A549 (cell line): Measurements from ENCODE around the gene PGC. TPM values are rescaled to one million over a fixed set of nuclear protein-coding genes. Genes with fewer than 3 reads are reported as not detected.

Source experiments
- ATAC-seq, 2 experiments: fragments of 200-7000 bp in 1 of 2; fragments of >200 bp in 1 of 2; cut with Nextera tagmentation in 1 of 2; cut with Tn5 transposase in 1 of 2; 3 replicates each; pipeline versions ENCODE4 v1.8.0 to v1.9.1; 2018 to 2020; ENCODE audit warnings: mild to moderate bottlenecking in 1 of 2, moderate library complexity in 1 of 2
- CTCF ChIA-PET: fragments of 300-600 bp; sonication (Branson Sonifier 250); formaldehyde crosslinking; extraction: SDS; loops from one replicate; lab custom pipeline; 2021; ENCODE audit warnings: antibody characterized with exemption, inconsistent platforms; lab: Yijun Ruan, JAX
- POLR2A ChIA-PET: fragments of 350-600 bp; formaldehyde crosslinking; extraction: SDS; loops from one replicate; lab custom pipeline; 2021; ENCODE audit warnings: antibody characterized with exemption, inconsistent platforms; lab: Yijun Ruan, JAX
- DNase-seq, 2 experiments: peaks; one replicate each; pipeline versions ENCODE4 v3.0.0 to v3.0.0-alpha.2; 2011 to 2016; ENCODE audit warnings: low read depth in 1 of 2, low spot score in 1 of 2
- FAIRE-seq: peaks from 2 replicates; lab custom pipeline; 2011; peaks lifted over from hg19 to GRCh38; lab: Jason Lieb, UNC
- H3K27ac ChIP-seq, 2 experiments: fragments of >200 bp; sonication (Bioruptor Twin); formaldehyde crosslinking; 3 replicates each; pipeline ENCODE4 v1.5.1; 2016 to 2017
- H3K4me1 ChIP-seq: fragments of >200 bp; sonication (Bioruptor Twin); formaldehyde crosslinking; 3 replicates; pipeline ENCODE4 v1.6.1; 2016
- H3K4me2 ChIP-seq: fragments of >200 bp; sonication (Bioruptor Twin); formaldehyde crosslinking; 3 replicates; pipeline ENCODE4 v1.6.1; 2016
- H3K4me3 ChIP-seq: fragments of >200 bp; sonication (Bioruptor Twin); formaldehyde crosslinking; 3 replicates; pipeline ENCODE4 v1.5.1; 2016
- H3K9me3 ChIP-seq: fragments of >200 bp; sonication (Bioruptor Twin); formaldehyde crosslinking; 3 replicates; pipeline ENCODE4 v1.6.1; 2016
- CBX8 ChIP-seq: fragments of 200-600 bp; sonication (generic); IDR thresholded peaks from 2 replicates; pipeline ENCODE4 v1.6.1; 2016
- CEBPB ChIP-seq, 2 experiments: fragments of >200 bp in 1 of 2; sonication (Bioruptor Twin) in 1 of 2; formaldehyde crosslinking in 1 of 2; IDR thresholded peaks; 2 replicates each; pipeline ENCODE4 v1.6.1; 2012 to 2016
- E2F6 ChIP-seq: IDR thresholded peaks from 2 replicates; pipeline ENCODE4 v1.6.1; 2012; ENCODE audit warnings: low read depth, borderline replicate concordance
- FOSB ChIP-seq: fragments of 250-450 bp; sonication (Bioruptor Pico); IDR thresholded peaks from 2 replicates; pipeline ENCODE4 v1.5.0; 2020; ENCODE audit warnings: mild to moderate bottlenecking, moderate library complexity
- HDAC2 ChIP-seq: fragments of 200-600 bp; sonication (generic); IDR thresholded peaks from 2 replicates; pipeline ENCODE4 v1.6.1; 2016
- HEYL ChIP-seq: fragments of 250-450 bp; sonication (Bioruptor Pico); IDR thresholded peaks from 2 replicates; pipeline ENCODE4 v1.8.0; 2021; ENCODE audit warnings: mild to moderate bottlenecking, moderate library complexity
- HMGXB4 ChIP-seq: fragments of 250-450 bp; sonication (Bioruptor Pico); IDR thresholded peaks from 2 replicates; pipeline ENCODE4 v1.5.0; 2021; ENCODE audit warnings: mild to moderate bottlenecking, moderate library complexity, borderline replicate concordance
- HOXA7 ChIP-seq: fragments of 250-450 bp; sonication (Bioruptor Pico); IDR thresholded peaks from 2 replicates; pipeline ENCODE4 v1.5.0; 2020; ENCODE audit warnings: mild to moderate bottlenecking, moderate library complexity
- JUN ChIP-seq, 2 experiments: fragments of >200 bp; sonication (Bioruptor Twin); formaldehyde crosslinking; IDR thresholded peaks; 2 replicates in 1 of 2; 3 replicates in 1 of 2; pipeline ENCODE4 v1.6.1; 2016 to 2017
- MAFK ChIP-seq: fragments of 450-650 bp; IDR thresholded peaks from 2 replicates; pipeline ENCODE4 v1.6.1; 2014; ENCODE audit not compliant: partially characterized antibody
- MYC ChIP-seq: IDR thresholded peaks from 2 replicates; pipeline ENCODE4 v1.6.1; 2012; ENCODE audit warnings: mild to moderate bottlenecking, inconsistent platforms, low read length, improper control_type of control experiment, borderline replicate concordance
- NFE2L2 ChIP-seq: fragments of 150-350 bp; conservative IDR thresholded peaks from 2 replicates; pipeline ENCODE4 v1.6.1; 2014; ENCODE audit warnings: low read length
- POLR2AphosphoS2 ChIP-seq: conservative IDR thresholded peaks from 2 replicates; pipeline ENCODE4 v1.6.1; 2012; ENCODE audit warnings: low read length, improper control_type of control experiment, inconsistent platforms
- RNF2 ChIP-seq: fragments of 200-600 bp; sonication (generic); IDR thresholded peaks from 2 replicates; pipeline ENCODE4 v1.6.1; 2016; ENCODE audit warnings: low read depth, mild to moderate bottlenecking, antibody characterized with exemption, moderate library complexity, borderline replicate concordance
- TFCP2L1 ChIP-seq: fragments of 250-450 bp; sonication (Bioruptor Pico); IDR thresholded peaks from 2 replicates; pipeline ENCODE4 v1.5.0; 2021; ENCODE audit warnings: mild to moderate bottlenecking
- TP53 ChIP-seq: fragments of 250-450 bp; sonication (Bioruptor Pico); IDR thresholded peaks from 2 replicates; pipeline ENCODE4 v1.5.0; 2021; ENCODE audit warnings: mild to moderate bottlenecking, moderate library complexity
- ZC3H11A ChIP-seq: fragments of 450-650 bp; IDR thresholded peaks from 2 replicates; pipeline ENCODE4 v1.6.1; 2014; ENCODE audit warnings: antibody characterized with exemption, mild to moderate bottlenecking
- ZNF302 ChIP-seq: fragments of 250-450 bp; sonication (Bioruptor Pico); IDR thresholded peaks from 2 replicates; pipeline ENCODE4 v1.9.0; 2021; ENCODE audit warnings: inconsistent platforms, mild to moderate bottlenecking, moderate library complexity
- ZSCAN20 ChIP-seq: fragments of 250-450 bp; sonication (Bioruptor Pico); IDR thresholded peaks from 2 replicates; pipeline ENCODE4 v1.8.0; 2022; ENCODE audit warnings: mild to moderate bottlenecking, moderate library complexity
- WGBS: methylation state at CpG from one replicate; pipeline ENCODE4 v1.1.6; 2017; ENCODE audit errors: missing lambda C conversion rate; 5-methylcytosine and 5-hydroxymethylcytosine counted together
- polyA plus RNA-seq, 4 experiments: library from polyadenylated mRNA; depleted of rRNA in 3 of 4; stranded (reverse); fragments of >200 nt; fragmentation: RNase III in 1 of 4; extraction: RNeasy Plus Mini Kit Qiagen cat#74134 plus additional on column Dnase treatment in 1 of 4; gene quantifications; 2 replicates in 3 of 4; 3 replicates in 1 of 4; pipeline ENCODE4 v1.2.3, GENCODE V29; 2011 to 2017
- TF ChIP-seq, protein P1 (sequence below): fragments of >200 bp; sonication (Bioruptor Twin); formaldehyde crosslinking; IDR thresholded peaks from 3 replicates; pipeline ENCODE4 v1.6.1; 2016

PGC gene
- polyA plus RNA-seq, 2 of the 4 experiments (the other 2 are of a cell fraction): not detected

GRCh38 chr6:41699063-41699462 lies 48.1 kb downstream of the PGC start:
- TF ChIP-seq CEBPB (IDR thresholded peaks at IDR 0.05): no peak
- TF ChIP-seq MYC: no peak
- TF ChIP-seq MAFK: no peak
- no peak for TF ChIP-seq RNF2
- TF ChIP-seq E2F6: no peak
- TF ChIP-seq ZSCAN20 (CRISPR knock-in tag): no peak
- no peak for TF ChIP-seq HEYL (CRISPR knock-in tag)
- TF ChIP-seq HOXA7: no peak
- TF ChIP-seq NFE2L2: no peak
- no peak for TF ChIP-seq JUN (IDR thresholded peaks at IDR 0.05)
- TF ChIP-seq HDAC2: no peak
- TF ChIP-seq CBX8: no peak
- TF ChIP-seq FOSB: no peak
- no peak for TF ChIP-seq ZC3H11A
- TF ChIP-seq, all 56 proteins: peak for 0
- no peaks in the 10 kb centered on the region for H3K9me3 ChIP-seq
- no peaks in the 10 kb centered on the region for H3K4me1 ChIP-seq
- no peak overlapping the region for H3K27ac ChIP-seq
- ChIA-PET CTCF (interaction anchor here (0.8 to 1.2 kb wide), 2 partner anchors 15 to 16 kb away, joined by 3 to 4 read pairs; no protein-coding TSS in a partner anchor), POLR2A (no interaction called here)
- WGBS: 92% methylated on average over 2 of the region's 2 CpGs
- ATAC-seq: no peak
- H3K4me3 ChIP-seq: no peak overlapping the region
- H3K4me2 ChIP-seq: no peak overlapping the region
- no peak for DNase-seq
- FAIRE-seq: no peak

DNA sequence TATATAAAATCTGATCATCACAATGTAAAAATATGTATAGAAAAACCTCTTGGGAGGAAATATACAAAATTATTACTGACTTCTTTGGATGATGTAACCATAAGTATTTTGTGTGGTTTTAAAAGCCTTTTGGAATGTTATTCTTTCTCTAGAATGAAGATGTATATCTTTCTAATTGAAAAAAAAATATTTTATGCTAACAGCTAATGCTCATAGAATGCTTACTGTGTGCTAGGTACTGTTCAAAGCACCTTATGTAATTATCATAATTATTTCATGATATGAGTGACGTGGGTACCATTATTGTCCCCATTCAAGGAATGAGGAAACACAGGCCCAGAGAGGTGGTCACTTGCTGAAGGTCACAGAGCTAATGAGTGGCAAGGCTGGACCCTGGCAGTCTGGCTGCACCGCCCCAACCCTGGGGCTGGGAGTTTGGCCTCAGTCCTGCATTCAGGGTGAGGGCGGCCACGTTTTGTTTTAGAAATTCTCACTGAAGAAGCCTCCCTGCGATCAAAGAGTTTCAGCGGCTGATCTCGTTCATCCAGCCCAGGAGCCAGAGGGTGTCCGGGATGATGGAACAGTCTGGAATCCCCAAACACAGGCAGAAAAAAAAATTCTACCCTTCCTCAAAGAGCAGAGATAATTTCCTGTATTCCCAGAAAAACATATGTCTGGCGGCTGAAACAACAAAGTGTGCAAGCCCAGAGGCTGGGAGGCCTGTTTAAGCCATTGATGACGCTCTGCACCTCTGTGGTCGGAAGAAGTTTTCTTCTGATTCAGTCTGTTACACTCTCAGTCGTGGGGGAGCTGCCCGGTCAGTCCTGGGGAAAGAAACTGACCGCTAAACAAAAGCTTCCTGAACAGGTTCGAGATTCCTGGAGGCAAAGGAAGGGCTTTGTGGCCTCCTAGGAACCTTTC lies 49.1 kb downstream of the PGC start:
- ATAC-seq: no peak
- TF ChIP-seq E2F6: no peak
- TF ChIP-seq TFCP2L1 (CRISPR knock-in tag): no peak
- no peak for TF ChIP-seq HMGXB4 (CRISPR knock-in tag)
- TF ChIP-seq, protein P1, sequence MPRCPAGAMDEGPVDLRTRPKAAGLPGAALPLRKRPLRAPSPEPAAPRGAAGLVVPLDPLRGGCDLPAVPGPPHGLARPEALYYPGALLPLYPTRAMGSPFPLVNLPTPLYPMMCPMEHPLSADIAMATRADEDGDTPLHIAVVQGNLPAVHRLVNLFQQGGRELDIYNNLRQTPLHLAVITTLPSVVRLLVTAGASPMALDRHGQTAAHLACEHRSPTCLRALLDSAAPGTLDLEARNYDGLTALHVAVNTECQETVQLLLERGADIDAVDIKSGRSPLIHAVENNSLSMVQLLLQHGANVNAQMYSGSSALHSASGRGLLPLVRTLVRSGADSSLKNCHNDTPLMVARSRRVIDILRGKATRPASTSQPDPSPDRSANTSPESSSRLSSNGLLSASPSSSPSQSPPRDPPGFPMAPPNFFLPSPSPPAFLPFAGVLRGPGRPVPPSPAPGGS: no peak
- no peak for TF ChIP-seq TP53
- no peak for TF ChIP-seq ZC3H11A
- no peak for TF ChIP-seq ZNF302 (CRISPR knock-in tag)
- no peak for TF ChIP-seq POLR2AphosphoS2
- no peak for TF ChIP-seq CBX8
- TF ChIP-seq, all 56 proteins: peak for 0
- Histone ChIP-seq H3K27ac (no peak overlapping the region), H3K4me3 (no peak overlapping the region), H3K4me2 (no peak overlapping the region), H3K4me1 (no peaks in the 10 kb centered on the region), H3K9me3 (no peaks in the 10 kb centered on the region)
- FAIRE-seq (no peak), DNase-seq (no peak)
- 84% methylated on average over 15 of the region's 15 CpGs for WGBS
- CTCF ChIA-PET: interaction anchor here (1.2 kb wide), 1 partner anchor 36 kb away, joined by 4 read pairs; no protein-coding TSS in a partner anchor
- POLR2A ChIA-PET: no interaction called here
